ENCODE results near the gene SCEL.

Gene SCEL

GRCh38 chr13:77530875-77531274 is 4.6 kb upstream of the SCEL start:
- Histone ChIP-seq H3K27me3 (replicated peaks; ENCODE audit: insufficient read depth, low read length) (no peaks in the 10 kb centered on the region), H3K4me3 (ENCODE audit: low read length) (no peak overlapping the region), H3K36me3 (replicated peaks; ENCODE audit: insufficient read depth, low read length) (no peaks in the 10 kb centered on the region), H3K4me1 (ENCODE audit: low read length) (peaks cover 4% of the 10 kb centered on the region), H3K9me3 (replicated peaks; ENCODE audit: insufficient read depth, low read length) (no peaks in the 10 kb centered on the region), H3K4me2 (ENCODE audit: low read depth, low read length) (no peak overlapping the region), H3K27ac (ENCODE audit: low read length) (no peak overlapping the region), H3K79me2 (ENCODE audit: low read length) (no peaks in the 10 kb centered on the region), H3K9me2 (replicated peaks; ENCODE audit: insufficient read depth, low read length) (no peaks in the 10 kb centered on the region), H2AFZ (ENCODE audit: low read length) (no peak overlapping the region), H4K20me1 (ENCODE audit: insufficient read depth, low read length) (no peaks in the 10 kb centered on the region), H3F3A (ENCODE audit: insufficient read depth, low read length) (no peaks in the 10 kb centered on the region), H3K9ac (ENCODE audit: low read length) (no peak overlapping the region)
- DNase-seq = no peak
- TF ChIP-seq, protein P1, sequence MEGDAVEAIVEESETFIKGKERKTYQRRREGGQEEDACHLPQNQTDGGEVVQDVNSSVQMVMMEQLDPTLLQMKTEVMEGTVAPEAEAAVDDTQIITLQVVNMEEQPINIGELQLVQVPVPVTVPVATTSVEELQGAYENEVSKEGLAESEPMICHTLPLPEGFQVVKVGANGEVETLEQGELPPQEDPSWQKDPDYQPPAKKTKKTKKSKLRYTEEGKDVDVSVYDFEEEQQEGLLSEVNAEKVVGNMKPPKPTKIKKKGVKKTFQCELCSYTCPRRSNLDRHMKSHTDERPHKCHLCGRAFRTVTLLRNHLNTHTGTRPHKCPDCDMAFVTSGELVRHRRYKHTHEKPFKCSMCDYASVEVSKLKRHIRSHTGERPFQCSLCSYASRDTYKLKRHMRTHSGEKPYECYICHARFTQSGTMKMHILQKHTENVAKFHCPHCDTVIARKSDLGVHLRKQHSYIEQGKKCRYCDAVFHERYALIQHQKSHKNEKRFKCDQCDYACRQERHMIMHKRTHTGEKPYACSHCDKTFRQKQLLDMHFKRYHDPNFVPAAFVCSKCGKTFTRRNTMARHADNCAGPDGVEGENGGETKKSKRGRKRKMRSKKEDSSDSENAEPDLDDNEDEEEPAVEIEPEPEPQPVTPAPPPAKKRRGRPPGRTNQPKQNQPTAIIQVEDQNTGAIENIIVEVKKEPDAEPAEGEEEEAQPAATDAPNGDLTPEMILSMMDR (IDR thresholded peaks at IDR 0.05; ENCODE audit: low read length) = no peak
- no peak for TF ChIP-seq EZH2 (optimal IDR thresholded peaks at IDR 0.05; ENCODE audit: low read depth, low read length)
- no peak for TF ChIP-seq EZH2phosphoT487 (IDR thresholded peaks at IDR 0.05; ENCODE audit: low read length)

DNA sequence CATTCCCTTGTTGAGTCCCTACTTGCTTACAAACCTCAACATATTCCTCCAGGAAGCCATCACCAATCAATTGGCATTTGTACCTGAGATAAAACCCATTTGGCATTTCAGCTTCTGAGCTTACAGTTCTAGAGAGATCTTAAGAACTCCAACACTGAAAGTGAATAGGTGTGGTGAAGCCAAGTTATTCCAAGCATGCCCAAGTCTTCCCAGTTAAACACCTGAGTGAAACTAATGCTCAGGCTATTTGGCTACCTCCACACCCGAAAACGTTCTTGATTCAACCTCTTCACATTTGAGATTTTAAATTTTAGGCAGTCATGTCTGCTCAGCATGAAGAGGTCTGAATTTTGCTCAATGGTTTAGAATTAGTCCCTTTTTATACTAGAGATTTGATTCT is 2.5 kb upstream of the SCEL start:
- Histone ChIP-seq H2AFZ (ENCODE audit: low read length) (no peak overlapping the region), H3K9me2 (replicated peaks; ENCODE audit: insufficient read depth, low read length) (no peaks in the 10 kb centered on the region), H3F3A (ENCODE audit: insufficient read depth, low read length) (no peaks in the 10 kb centered on the region), H3K27ac (ENCODE audit: low read length) (no peak overlapping the region), H3K36me3 (replicated peaks; ENCODE audit: insufficient read depth, low read length) (no peaks in the 10 kb centered on the region), H3K9me3 (replicated peaks; ENCODE audit: insufficient read depth, low read length) (no peaks in the 10 kb centered on the region), H3K4me2 (ENCODE audit: low read depth, low read length) (no peak overlapping the region), H3K9ac (ENCODE audit: low read length) (no peak overlapping the region), H4K20me1 (ENCODE audit: insufficient read depth, low read length) (no peaks in the 10 kb centered on the region), H3K4me1 (ENCODE audit: low read length) (peaks cover 4% of the 10 kb centered on the region), H3K27me3 (replicated peaks; ENCODE audit: insufficient read depth, low read length) (no peaks in the 10 kb centered on the region), H3K79me2 (ENCODE audit: low read length) (no peaks in the 10 kb centered on the region), H3K4me3 (ENCODE audit: low read length) (no peak overlapping the region)
- TF ChIP-seq EZH2phosphoT487 (IDR thresholded peaks at IDR 0.05; ENCODE audit: low read length) (no peak), EZH2 (optimal IDR thresholded peaks at IDR 0.05; ENCODE audit: low read depth, low read length) (no peak)
- TF ChIP-seq, protein P1 (IDR thresholded peaks at IDR 0.05; ENCODE audit: low read length) = no peak
- no peak for DNase-seq

DNA sequence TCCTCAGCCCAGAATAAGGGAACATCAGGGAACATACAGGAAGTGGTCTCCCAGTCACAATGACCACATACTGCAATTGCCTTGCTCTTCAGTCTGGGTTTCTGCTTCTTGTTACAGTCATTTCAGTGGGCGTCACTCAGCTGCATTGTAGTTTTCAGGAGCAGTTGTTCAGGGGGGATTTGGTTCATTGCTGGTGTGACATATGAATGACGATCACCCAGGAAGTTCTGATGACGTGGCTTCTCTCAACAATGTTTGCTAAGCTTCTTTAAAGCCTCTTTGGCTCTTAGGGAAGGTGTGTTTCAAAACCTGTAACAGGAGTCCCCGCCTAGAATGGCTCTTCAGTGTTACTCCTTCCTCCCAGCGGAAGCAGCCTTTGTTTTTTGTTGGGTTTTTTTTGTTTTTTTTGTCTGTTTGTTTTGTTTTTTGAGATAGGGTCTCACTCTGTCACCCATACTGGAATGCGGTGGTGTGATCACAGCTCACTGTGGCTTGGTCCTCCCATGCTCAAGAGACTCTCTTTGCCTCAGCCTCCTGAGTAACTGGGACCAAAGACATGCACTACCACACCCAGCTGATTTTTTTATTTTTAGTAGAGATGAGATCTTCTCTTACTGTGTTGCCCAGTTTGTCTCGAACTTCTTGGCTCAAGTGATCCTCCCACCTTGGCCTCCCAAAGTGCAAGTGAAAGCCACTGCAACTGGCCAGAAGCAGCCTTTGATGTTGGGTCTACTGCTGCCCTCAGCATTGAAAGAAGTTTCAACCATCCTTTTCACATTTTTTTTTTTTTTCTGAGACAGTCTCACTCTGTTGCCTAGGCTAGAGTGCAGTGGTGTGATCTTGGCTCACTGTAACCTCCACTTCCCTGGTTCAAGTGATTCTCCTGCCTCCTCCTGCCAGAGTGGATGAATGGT is 1.4 kb upstream of the SCEL start:
- no peak overlapping the region for H3K4me2 ChIP-seq (ENCODE audit: low read depth, low read length)
- H3K9me3 ChIP-seq (replicated peaks; ENCODE audit: insufficient read depth, low read length) = no peaks in the 10 kb centered on the region
- no peaks in the 10 kb centered on the region for H3K9me2 ChIP-seq (replicated peaks; ENCODE audit: insufficient read depth, low read length)
- H3K27ac ChIP-seq (ENCODE audit: low read length) = no peak overlapping the region
- TF ChIP-seq EZH2 (optimal IDR thresholded peaks at IDR 0.05; ENCODE audit: low read depth, low read length) = no peak
- TF ChIP-seq EZH2phosphoT487 (IDR thresholded peaks at IDR 0.05; ENCODE audit: low read length) = no peak
- TF ChIP-seq, protein P1 (IDR thresholded peaks at IDR 0.05; ENCODE audit: low read length) = no peak
- no peaks in the 10 kb centered on the region for H3K36me3 ChIP-seq (replicated peaks; ENCODE audit: insufficient read depth, low read length)
- no peaks in the 10 kb centered on the region for H3K27me3 ChIP-seq (replicated peaks; ENCODE audit: insufficient read depth, low read length)
- H4K20me1 ChIP-seq (ENCODE audit: insufficient read depth, low read length) = no peaks in the 10 kb centered on the region
- peak; percentile 48 for DNase-seq
- no peaks in the 10 kb centered on the region; the same call in 1 of the 2 replicates for H3K4me1 ChIP-seq (ENCODE audit: low read length)
- H3K79me2 ChIP-seq (ENCODE audit: low read length) = no peaks in the 10 kb centered on the region
- no peak overlapping the region for H3K9ac ChIP-seq (ENCODE audit: low read length)
- H2AFZ ChIP-seq (ENCODE audit: low read length) = no peak overlapping the region
- H3F3A ChIP-seq (ENCODE audit: insufficient read depth, low read length) = no peaks in the 10 kb centered on the region
- no peak overlapping the region for H3K4me3 ChIP-seq (ENCODE audit: low read length)

All from MM.1S (cell line).